Renal cortex interstitium (tissue), 3 donors: ENCODE data around the gene EPB41. TPM values are rescaled to one million over a fixed set of nuclear protein-coding genes. Genes with fewer than 3 reads are reported as not detected.

ENCODE experiments used
- polyA plus RNA-seq, 3 donors: library from polyadenylated mRNA; unstranded; fragments of 120-200 nt; gene quantifications; one replicate each; pipeline ENCODE4 v1.2.1, GENCODE V29; 2013; ENCODE audit not compliant: insufficient read length in 3 of 3

The EPB41 gene
- polyA plus RNA-seq, 3 donors = 49.0 to 60.1 (median 53.6) TPM

Other genes starting within 250 kb of the EPB41 start
- 10 to 100 TPM; 16.8 to 17.6 (median 17.5) TPM for gene GMEB1, start 245.8 kb upstream of the EPB41 start, polyA plus RNA-seq
- gene YTHDF2, start 177.6 kb upstream of the EPB41 start, polyA plus RNA-seq = 100 to 1,000 TPM in 1 of 3 donors, 10 to 100 TPM in 2; 82.8 to 112 (median 94.4) TPM
- gene OPRD1, start 102.4 kb upstream of the EPB41 start, polyA plus RNA-seq = under 1 TPM; 0.33 to 0.56 (median 0.40) TPM
- gene TMEM200B, start 209.3 kb downstream of the EPB41 start, polyA plus RNA-seq = 10 to 100 TPM; 16.1 to 17.5 (median 16.4) TPM